HEK293T (cell line): ENCODE results near the gene IL15RA.

Experiments used
- FOXM1 ChIP-seq: fragments of 450-650 bp; IDR thresholded peaks from 2 replicates; pipeline ENCODE4 v1.6.1; 2017; ENCODE audit warnings: mild to moderate bottlenecking, borderline replicate concordance
- SP1 ChIP-seq: fragments of 450-650 bp; IDR thresholded peaks from 2 replicates; pipeline ENCODE4 v1.6.1; 2017

- TF ChIP-seq FOXM1 (no peak), SP1 (no peak)
Measured at GRCh38 chr10:5996696-5997095, 19.4 kb upstream of the IL15RA start.
